WTC11 (cell line): ENCODE measurements around the gene MET. TPM values are rescaled to one million over a fixed set of nuclear protein-coding genes. Genes with fewer than 3 reads are reported as not detected.
A peak's percentile ranks its signal among the peaks of the same experiment; 100 is the strongest.

Experiments used
- ATAC-seq: fragments of 200-7000 bp; cut with Tn5 transposase; 2 replicates; pipeline ENCODE4 v1.10.0; 2021; ENCODE audit warnings: mild to moderate bottlenecking, moderate library complexity
- CTCF ChIA-PET: fragments of 300-600 bp; sonication (Branson Sonifier 250); formaldehyde crosslinking; loops from one replicate; lab custom pipeline; 2021; ENCODE audit warnings: antibody characterized with exemption; lab: Charles Lee
- POLR2A ChIA-PET: fragments of 350-600 bp; sonication (Branson Sonifier 250); formaldehyde crosslinking; loops from one replicate; lab custom pipeline; 2021; ENCODE audit warnings: antibody characterized with exemption; lab: Charles Lee
- DNase-seq: peaks from one replicate; pipeline ENCODE4 v3.0.0; 2021; ENCODE audit warnings: low spot score
- H3K27ac Mint-ChIP-seq: 2 replicates; pipeline ENCODE4 v1.8.0; 2021; ENCODE audit warnings: mixed read lengths
- H3K27me3 Mint-ChIP-seq: 2 replicates; pipeline ENCODE4 v1.8.0; 2021; ENCODE audit warnings: low read depth, mild to moderate bottlenecking, moderate library complexity, mixed read lengths
- H3K36me3 Mint-ChIP-seq: 2 replicates; pipeline ENCODE4 v1.8.0; 2021; ENCODE audit warnings: mixed read lengths
- H3K4me1 Mint-ChIP-seq: 2 replicates; pipeline ENCODE4 v1.8.0; 2022; ENCODE audit warnings: mixed read lengths
- H3K4me3 Mint-ChIP-seq: 2 replicates; pipeline ENCODE4 v1.8.0; 2021; ENCODE audit warnings: mild to moderate bottlenecking, moderate library complexity, mixed read lengths
- H3K9me3 Mint-ChIP-seq: 2 replicates; pipeline ENCODE4 v1.8.0; 2021; ENCODE audit warnings: mixed read lengths
- CTCF ChIP-seq: fragments of 200-600 bp; IDR thresholded peaks from 2 replicates; pipeline ENCODE4 v1.8.0; 2022; ENCODE audit warnings: antibody characterized with exemption
- E2F1 ChIP-seq: sonication (generic); formaldehyde crosslinking; IDR thresholded peaks from 2 replicates; pipeline ENCODE4 v1.8.0; 2022; ENCODE audit warnings: mild to moderate bottlenecking, missing genetic modification reagents
- EMX1 ChIP-seq: fragments of 250-450 bp; sonication (Bioruptor Pico); IDR thresholded peaks from 2 replicates; pipeline ENCODE4 v1.8.0; 2021; ENCODE audit warnings: mild to moderate bottlenecking
- FOXP1 ChIP-seq: sonication (generic); formaldehyde crosslinking; IDR thresholded peaks from 2 replicates; pipeline ENCODE4 v1.8.0; 2022; ENCODE audit warnings: missing genetic modification reagents, mild to moderate bottlenecking, moderate library complexity, borderline replicate concordance
- FOXP4 ChIP-seq: sonication (generic); formaldehyde crosslinking; IDR thresholded peaks from 2 replicates; pipeline ENCODE4 v1.8.0; 2022; ENCODE audit warnings: mild to moderate bottlenecking, missing genetic modification reagents
- MXD4 ChIP-seq: fragments of 250-450 bp; sonication (Bioruptor Pico); IDR thresholded peaks from 2 replicates; pipeline ENCODE4 v1.8.0; 2021; ENCODE audit warnings: mild to moderate bottlenecking, moderate library complexity, borderline replicate concordance
- NFE2L1 ChIP-seq: sonication (generic); formaldehyde crosslinking; IDR thresholded peaks from 2 replicates; pipeline ENCODE4 v1.8.1; 2023; ENCODE audit warnings: missing genetic modification reagents
- NR1H2 ChIP-seq: sonication (generic); formaldehyde crosslinking; IDR thresholded peaks from 2 replicates; pipeline ENCODE4 v1.9.0; 2021; ENCODE audit warnings: mild to moderate bottlenecking, moderate library complexity, missing genetic modification reagents
- PRRX2 ChIP-seq: fragments of 250-450 bp; sonication (Bioruptor Pico); IDR thresholded peaks from 2 replicates; pipeline ENCODE4 v1.8.0; 2021; ENCODE audit warnings: mild to moderate bottlenecking
- SMAD4 ChIP-seq: sonication (generic); formaldehyde crosslinking; IDR thresholded peaks from 2 replicates; pipeline ENCODE4 v1.8.0; 2022; ENCODE audit warnings: mild to moderate bottlenecking, missing genetic modification reagents
- SOX15 ChIP-seq: fragments of 250-450 bp; sonication (Bioruptor Pico); IDR thresholded peaks from 2 replicates; pipeline ENCODE4 v1.9.0; 2021; ENCODE audit warnings: mild to moderate bottlenecking
- TP53 ChIP-seq: sonication (generic); formaldehyde crosslinking; IDR thresholded peaks from 2 replicates; pipeline ENCODE4 v1.8.1; 2023; ENCODE audit warnings: mild to moderate bottlenecking, missing genetic modification reagents
- ZBTB21 ChIP-seq: sonication (generic); formaldehyde crosslinking; IDR thresholded peaks from 2 replicates; pipeline ENCODE4 v1.8.1; 2023; ENCODE audit warnings: mild to moderate bottlenecking, missing genetic modification reagents, borderline replicate concordance
- ZNF219 ChIP-seq: sonication (generic); formaldehyde crosslinking; IDR thresholded peaks from 2 replicates; pipeline ENCODE4 v1.8.0; 2023; ENCODE audit warnings: missing genetic modification reagents, mild to moderate bottlenecking, borderline replicate concordance
- ZNF263 ChIP-seq: sonication (generic); formaldehyde crosslinking; IDR thresholded peaks from 2 replicates; pipeline ENCODE4 v1.8.1; 2022; ENCODE audit warnings: low read depth, mild to moderate bottlenecking, moderate library complexity, missing genetic modification reagents
- total RNA-seq: library from RNA; stranded (reverse); gene quantifications from 3 replicates; pipeline ENCODE4 v1.2.3, GENCODE V29; 2021
- TF ChIP-seq, protein P1 (sequence below): sonication (generic); formaldehyde crosslinking; conservative IDR thresholded peaks from 2 replicates; pipeline ENCODE4 v1.8.1; 2022; ENCODE audit warnings: mild to moderate bottlenecking, missing genetic modification reagents

Gene MET
- total RNA-seq, 1 experiment from 2014 or later = 9.4 TPM

GRCh38 chr7:116726149-116726548 lies 54.2 kb downstream of the MET start:
- TF ChIP-seq MXD4 (CRISPR knock-in tag) = no peak
- TF ChIP-seq ZNF263 = no peak
- no peak for TF ChIP-seq E2F1 (CRISPR knock-in tag)
- peaks cover 18% of the 10 kb centered on the region for H3K4me1 Mint-ChIP-seq
- H3K4me3 Mint-ChIP-seq = no peak overlapping the region
- CTCF ChIA-PET = interaction anchor here (1.4 kb wide), 1 partner anchor 61 kb away, joined by 3 read pairs; no protein-coding TSS in a partner anchor
- ATAC-seq (no peak), DNase-seq (no peak)
- H3K27ac Mint-ChIP-seq = no peak overlapping the region
- H3K36me3 Mint-ChIP-seq = no peaks in the 10 kb centered on the region
- POLR2A ChIA-PET = no interaction called here
- no peaks in the 10 kb centered on the region for H3K27me3 Mint-ChIP-seq
- H3K9me3 Mint-ChIP-seq = no peaks in the 10 kb centered on the region

DNA sequence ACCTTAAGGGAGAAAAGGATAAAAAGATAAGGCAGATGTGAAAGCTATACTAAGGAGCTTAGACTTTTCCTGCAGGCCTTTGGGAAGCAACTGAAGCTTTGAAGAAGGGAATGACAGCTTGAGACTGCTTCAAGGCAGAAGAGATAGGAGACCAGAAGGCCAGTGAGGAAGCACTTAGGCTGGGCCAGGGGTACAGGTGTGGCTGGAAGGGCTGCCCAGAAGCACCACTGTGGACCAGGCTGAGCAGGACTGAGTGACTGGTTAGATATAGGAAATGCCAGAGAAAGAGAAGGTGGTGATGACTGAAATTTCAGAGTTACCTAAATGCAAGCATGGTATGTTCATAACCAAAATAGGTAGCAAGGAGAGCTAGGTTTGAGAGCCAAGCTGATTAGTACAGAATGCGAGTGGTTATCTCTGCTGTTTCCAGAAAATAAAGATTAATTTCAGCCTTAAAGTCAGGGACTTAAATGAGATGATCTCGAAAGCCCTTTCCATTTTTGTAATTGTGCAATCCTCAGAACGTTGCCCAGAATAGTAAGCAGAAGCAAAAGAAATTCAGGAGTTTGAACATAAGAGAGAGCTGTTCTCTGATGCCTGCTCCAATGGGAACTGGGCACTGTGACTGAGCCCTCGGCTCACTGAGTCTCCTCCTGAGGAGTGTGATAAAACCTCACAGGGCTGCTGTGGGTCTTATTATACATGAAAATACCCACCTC lies 54.9 kb downstream of the MET start:
- H3K27me3 Mint-ChIP-seq = no peaks in the 10 kb centered on the region
- CTCF ChIA-PET = interaction anchor here (1.4 kb wide), 2 partner anchors 55 to 60 kb away, joined by 3 read pairs; partner anchors contain the start of gene MET
- H3K9me3 Mint-ChIP-seq = no peaks in the 10 kb centered on the region
- peaks cover 18% of the 10 kb centered on the region for H3K4me1 Mint-ChIP-seq
- no peak for TF ChIP-seq ZBTB21 (CRISPR knock-in tag)
- TF ChIP-seq ZNF219 = no peak
- no peak for TF ChIP-seq EMX1 (CRISPR knock-in tag)
- no peak for TF ChIP-seq PRRX2 (CRISPR knock-in tag)
- TF ChIP-seq SMAD4 (CRISPR knock-in tag) = no peak
- TF ChIP-seq FOXP1 (CRISPR knock-in tag) = no peak
- TF ChIP-seq NR1H2 (CRISPR knock-in tag) = no peak
- TF ChIP-seq, all 79 proteins: peak for 0
- ATAC-seq = no peak
- Mint-ChIP-seq H3K36me3 (no peaks in the 10 kb centered on the region), H3K27ac (0 out of 2 replicates have a peak overlapping the region, but pooled peaks have one; percentile 20), H3K4me3 (no peak overlapping the region)
- no peak for DNase-seq
- POLR2A ChIA-PET = no interaction called here

DNA sequence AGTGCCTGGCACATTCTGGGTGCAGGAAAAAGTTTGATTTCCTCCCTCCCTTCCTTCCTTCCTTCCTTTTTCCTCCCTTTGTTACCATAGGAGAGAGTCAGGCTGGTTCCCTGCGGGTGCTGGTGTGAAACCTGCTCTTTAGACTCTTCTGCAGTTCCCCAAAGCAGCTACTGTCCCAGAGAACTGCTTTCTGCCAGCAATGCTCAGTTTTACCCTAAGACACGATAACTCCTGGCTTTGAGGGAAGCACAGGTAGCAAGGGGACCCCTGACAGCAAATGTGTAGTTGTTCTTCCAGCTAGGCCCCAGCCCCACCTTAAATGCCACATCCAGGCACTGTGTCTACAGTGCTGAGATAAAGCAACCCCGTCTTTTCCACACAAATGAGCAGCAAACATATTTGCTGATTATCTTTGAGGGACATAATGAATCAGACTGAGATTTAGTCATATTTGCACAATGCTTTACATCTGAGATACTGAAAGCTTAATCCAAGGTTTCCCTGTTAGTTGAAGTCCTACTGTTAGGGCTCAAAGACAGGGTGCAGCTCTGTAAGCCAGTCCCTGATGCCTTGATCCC lies 55.5 kb downstream of the MET start:
- CTCF ChIA-PET = interaction anchor here (1.4 kb wide), 2 partner anchors 55 to 59 kb away, joined by 3 read pairs; partner anchors contain the start of gene MET

DNA sequence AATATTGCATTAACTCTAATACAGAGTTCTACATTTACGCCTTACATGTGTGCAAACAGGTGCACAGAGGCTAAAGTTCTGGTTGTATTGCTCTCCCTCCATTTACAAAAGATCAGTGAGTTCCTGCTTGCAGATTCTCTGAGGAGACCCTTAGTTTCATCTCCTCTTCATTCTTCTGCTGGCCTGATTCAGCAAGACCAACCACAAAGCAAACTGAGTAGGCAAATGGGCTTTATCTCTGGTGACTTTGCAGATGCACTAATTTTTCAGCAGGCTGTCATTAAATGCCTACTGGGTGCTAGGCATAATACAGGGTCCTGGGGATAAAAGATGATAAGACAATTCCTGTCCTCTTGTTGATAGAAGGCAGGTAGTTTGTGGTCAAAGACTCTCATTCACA lies 56.4 kb downstream of the MET start:
- H3K4me3 Mint-ChIP-seq = no peak overlapping the region
- H3K9me3 Mint-ChIP-seq = no peaks in the 10 kb centered on the region
- no peak overlapping the region for H3K27ac Mint-ChIP-seq
- H3K4me1 Mint-ChIP-seq = peaks cover 27% of the 10 kb centered on the region
- ATAC-seq (no peak), DNase-seq (no peak)
- no peaks in the 10 kb centered on the region for H3K27me3 Mint-ChIP-seq
- POLR2A ChIA-PET = no interaction called here
- no peaks in the 10 kb centered on the region for H3K36me3 Mint-ChIP-seq
- CTCF ChIA-PET = interaction anchor here (1.4 kb wide), 1 partner anchor 56 kb away, joined by 3 read pairs; the partner anchor contains the start of gene MET
- no peak for TF ChIP-seq E2F1 (CRISPR knock-in tag)
- no peak for TF ChIP-seq NFE2L1 (CRISPR knock-in tag)
- no peak for TF ChIP-seq FOXP4 (CRISPR knock-in tag)
- TF ChIP-seq, protein P1, sequence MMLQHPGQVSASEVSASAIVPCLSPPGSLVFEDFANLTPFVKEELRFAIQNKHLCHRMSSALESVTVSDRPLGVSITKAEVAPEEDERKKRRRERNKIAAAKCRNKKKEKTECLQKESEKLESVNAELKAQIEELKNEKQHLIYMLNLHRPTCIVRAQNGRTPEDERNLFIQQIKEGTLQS = no peak

More for the DNA sequence above, 55.5 kb downstream of the MET start:
- Mint-ChIP-seq H3K4me3 (no peak overlapping the region), H3K36me3 (no peaks in the 10 kb centered on the region), H3K27me3 (no peaks in the 10 kb centered on the region), H3K9me3 (no peaks in the 10 kb centered on the region), H3K27ac (no peak overlapping the region), H3K4me1 (peaks cover 18% of the 10 kb centered on the region)
- POLR2A ChIA-PET = no interaction called here
- no peak for DNase-seq
- no peak for ATAC-seq
- no peak for TF ChIP-seq ZBTB21 (CRISPR knock-in tag)
- TF ChIP-seq TP53 (CRISPR knock-in tag) = no peak
- no peak for TF ChIP-seq CTCF
- TF ChIP-seq SOX15 (CRISPR knock-in tag) = no peak
